ENCODE data around the gene EDEM1. TPM values are rescaled to one million over a fixed set of nuclear protein-coding genes. Genes with fewer than 3 reads are reported as not detected.
A peak's percentile ranks its signal among the peaks of the same experiment; 100 is the strongest.
"Not testable (repeated sequence)": the region's sequence is repeated elsewhere in the genome, so short reads cannot be mapped to it uniquely, and the experiment has no call there.

Gene EDEM1
- polyA plus RNA-seq, 6 donors from 2014 or later = 43.5 to 77.8 (median 57.4) TPM

GRCh38 chr3:5155241-5155640 is 32.3 kb upstream of the EDEM1 start:
- peaks cover 47 to 83% (median 78%) of the 10 kb centered on the region in 3 donors for H3K4me1 Mint-ChIP-seq
- no peak overlapping the region for H3K4me3 Mint-ChIP-seq

GRCh38 chr3:5160321-5160720 is 27.2 kb upstream of the EDEM1 start:
- Mint-ChIP-seq H3K27ac (peak overlapping the region in 5 of 6 donors; percentile 49 to 67 (median 53)), H3K36me3 (no peaks in the 10 kb centered on the region), H3K4me3 (no peak overlapping the region), H3K4me1 (peaks cover 42 to 83% (median 74%) of the 10 kb centered on the region in 3 donors), H3K9me3 (no peaks in the 10 kb centered on the region), H3K27me3 (no peaks in the 10 kb centered on the region)
- ATAC-seq (ENCODE audit: low read depth in 2 of 2) (no peak), DNase-seq (no peak)

More at GRCh38 chr3:5155241-5155640, 32.3 kb upstream of the EDEM1 start:
- DNase-seq = no peak
- H3K27me3 Mint-ChIP-seq = no peaks in the 10 kb centered on the region
- H3K27ac Mint-ChIP-seq = peak overlapping the region in 3 of 6 donors; percentile 50 to 79 (median 76)
- peaks cover 0 to 5% of the 10 kb centered on the region in 2 donors for H3K36me3 Mint-ChIP-seq
- H3K9me3 Mint-ChIP-seq = peaks cover 0 to 7% (median 0%) of the 10 kb centered on the region in 7 donors
- no peak for ATAC-seq (ENCODE audit: low read depth in 2 of 2)

DNA sequence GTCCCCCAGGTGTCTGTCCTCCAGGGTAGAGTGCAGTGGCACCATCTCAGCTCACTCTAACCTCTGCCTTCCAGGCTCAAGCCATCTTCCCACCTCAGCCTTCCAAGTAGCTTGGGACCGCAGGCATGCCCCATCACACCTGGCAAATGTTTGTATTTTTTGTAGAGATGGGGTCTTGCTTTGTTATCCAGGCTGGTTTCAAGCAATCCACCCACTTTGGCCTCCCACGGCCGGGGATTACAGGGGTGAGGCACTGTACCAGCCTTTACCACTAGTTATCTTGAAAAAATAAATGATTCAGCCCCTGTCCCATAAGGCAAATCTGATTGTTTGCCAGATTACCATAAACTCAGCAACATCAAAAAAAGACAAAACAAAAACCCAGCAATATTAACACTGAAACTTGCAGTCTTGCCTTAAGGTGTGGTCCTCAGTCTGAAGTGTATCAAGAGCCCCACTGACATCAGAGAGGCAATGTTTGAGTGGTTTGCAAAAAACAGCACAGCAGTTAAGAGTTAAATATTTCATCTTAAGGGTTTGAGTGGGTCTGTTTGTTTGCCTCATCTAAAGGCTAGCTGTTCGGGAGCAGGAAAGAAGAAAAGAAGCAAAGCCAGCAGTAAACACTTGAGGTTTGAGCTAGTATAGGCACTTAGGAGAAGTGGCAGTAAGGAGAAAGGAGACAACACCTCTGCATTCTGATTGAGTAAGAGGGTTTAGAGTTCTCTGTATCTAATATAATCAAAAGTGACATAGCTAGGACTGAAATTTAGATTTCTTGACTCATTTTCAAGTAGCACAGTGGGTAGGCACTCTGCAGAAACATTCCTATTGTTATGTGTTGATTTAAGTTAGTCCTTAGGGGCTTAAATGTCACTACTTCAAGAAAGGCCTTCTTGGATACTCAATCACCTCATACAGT is 26.3 kb upstream of the EDEM1 start:
- Mint-ChIP-seq H3K36me3 (no peaks in the 10 kb centered on the region), H3K9me3 (no peaks in the 10 kb centered on the region), H3K27me3 (no peaks in the 10 kb centered on the region), H3K27ac (peak overlapping the region in 4 of 6 donors; percentile 49 to 83 (median 52)), H3K4me3 (peak overlapping the region in 2 of 8 donors; percentile 8 to 47), H3K4me1 (peaks cover 34 to 81% (median 65%) of the 10 kb centered on the region in 3 donors)
- ATAC-seq (ENCODE audit: low read depth in 2 of 2) = no peak
- DNase-seq = no peak

DNA sequence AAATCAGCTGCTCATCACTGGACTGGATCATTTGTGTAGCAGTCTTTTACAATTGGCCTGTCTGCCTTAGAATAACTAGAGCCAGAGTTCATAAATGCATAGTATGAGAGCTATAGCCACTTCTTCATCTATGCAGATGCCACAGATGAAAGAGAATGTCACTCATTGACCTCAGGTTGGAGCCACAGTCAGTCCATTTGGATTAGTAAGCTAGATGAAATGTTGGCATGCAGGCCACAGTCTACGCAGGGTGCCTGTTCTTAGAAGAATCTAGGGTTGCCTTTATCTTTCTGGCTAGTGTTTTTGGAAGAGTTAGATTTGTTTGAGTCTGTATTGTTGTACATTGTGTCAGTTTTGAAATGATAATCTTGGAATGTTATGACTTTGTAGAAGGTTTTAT is 25.4 kb upstream of the EDEM1 start:
- ATAC-seq (ENCODE audit: low read depth in 2 of 2) (no peak), DNase-seq (no peak)
- peak overlapping the region in 3 of 6 donors; percentile 32 to 77 (median 41) for H3K27ac Mint-ChIP-seq
- no peaks in the 10 kb centered on the region for H3K27me3 Mint-ChIP-seq
- peaks cover 0 to 5% of the 10 kb centered on the region in 2 donors for H3K36me3 Mint-ChIP-seq
- H3K4me3 Mint-ChIP-seq = peak overlapping the region in 2 of 8 donors; percentile 1 to 32
- peaks cover 28 to 81% (median 60%) of the 10 kb centered on the region in 3 donors for H3K4me1 Mint-ChIP-seq
- H3K9me3 Mint-ChIP-seq = no peaks in the 10 kb centered on the region

DNA sequence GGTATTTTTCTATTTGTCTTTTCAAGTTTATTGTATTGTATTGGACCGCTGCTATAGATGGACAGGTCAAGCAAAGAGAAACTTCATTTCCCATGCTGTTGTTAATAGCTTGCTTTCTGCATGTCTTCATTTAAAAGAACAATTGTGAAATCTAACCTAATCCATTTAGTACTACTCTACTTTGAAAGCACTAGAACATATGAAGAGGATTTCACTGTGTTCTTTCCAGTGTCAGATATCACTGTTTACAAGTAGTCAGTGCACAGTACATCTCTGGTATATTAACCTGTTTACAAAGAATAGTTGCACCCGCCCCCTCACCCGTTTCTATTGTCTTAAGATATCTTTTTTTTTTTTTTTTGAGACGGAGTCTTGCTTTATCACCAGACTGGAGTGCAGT is 21.8 kb upstream of the EDEM1 start:
- DNase-seq (no peak), ATAC-seq (ENCODE audit: low read depth in 2 of 2) (no peak)
- peaks cover 31 to 76% (median 61%) of the 10 kb centered on the region in 3 donors for H3K4me1 Mint-ChIP-seq
- H3K9me3 Mint-ChIP-seq = peaks cover 0 to 2% (median 0%) of the 10 kb centered on the region in 7 donors
- H3K27me3 Mint-ChIP-seq = no peaks in the 10 kb centered on the region
- peak overlapping the region in 1 of 8 donors; percentile 15 for H3K4me3 Mint-ChIP-seq
- H3K27ac Mint-ChIP-seq = peak overlapping the region in 4 of 6 donors; percentile 26 to 82 (median 66)
- H3K36me3 Mint-ChIP-seq = peaks cover 0 to 5% of the 10 kb centered on the region in 2 donors

- no peaks in the 10 kb centered on the region for H3K27me3 Mint-ChIP-seq
- H3K27ac Mint-ChIP-seq = peak overlapping the region in 2 of 6 donors; percentile 11 to 55
- no peak overlapping the region for H3K4me3 Mint-ChIP-seq
- H3K9me3 Mint-ChIP-seq = peaks cover 0 to 2% (median 0%) of the 10 kb centered on the region in 7 donors
- peaks cover 0 to 5% of the 10 kb centered on the region in 2 donors for H3K36me3 Mint-ChIP-seq
- no peak for DNase-seq
- peaks cover 21 to 65% (median 50%) of the 10 kb centered on the region in 3 donors for H3K4me1 Mint-ChIP-seq
- no peak for ATAC-seq (ENCODE audit: low read depth in 2 of 2)
Measured at GRCh38 chr3:5166846-5167245, 20.7 kb upstream of the EDEM1 start.

DNA sequence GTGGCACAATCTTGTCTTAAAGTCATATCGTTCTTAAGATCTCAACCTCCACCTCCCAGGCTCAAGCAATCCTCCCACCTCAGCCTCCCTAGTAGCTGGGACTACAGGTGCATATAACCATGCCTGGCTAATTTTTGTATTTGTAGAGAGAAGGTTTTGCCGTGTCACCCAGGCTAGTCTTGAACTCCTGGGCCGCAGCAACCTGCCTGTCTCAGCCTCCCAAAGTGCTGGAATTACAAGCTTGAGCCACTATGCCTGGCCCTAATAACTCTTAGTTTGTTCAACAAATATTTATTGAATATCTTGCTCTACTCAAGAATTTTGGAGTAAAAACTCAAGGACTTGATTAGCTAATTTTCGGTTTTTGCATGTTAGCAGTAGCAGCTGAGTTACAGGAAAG is 19.4 kb upstream of the EDEM1 start:
- Mint-ChIP-seq H3K4me1 (peaks cover 19 to 54% (median 42%) of the 10 kb centered on the region in 3 donors), H3K4me3 (no peak overlapping the region), H3K27me3 (no peaks in the 10 kb centered on the region), H3K27ac (peak overlapping the region in 2 of 6 donors; percentile 35 to 78), H3K9me3 (peaks cover 0 to 2% (median 0%) of the 10 kb centered on the region in 7 donors), H3K36me3 (peaks cover 6 to 10% of the 10 kb centered on the region in 2 donors)
- DNase-seq (no peak), ATAC-seq (ENCODE audit: low read depth in 2 of 2) (no peak)

GRCh38 chr3:5169807-5170206 is 17.7 kb upstream of the EDEM1 start:
- Mint-ChIP-seq H3K9me3 (peaks cover 0 to 2% (median 0%) of the 10 kb centered on the region in 7 donors), H3K27ac (peak overlapping the region in 4 of 6 donors; percentile 24 to 85 (median 56)), H3K27me3 (no peaks in the 10 kb centered on the region), H3K4me1 (peaks cover 17 to 42% (median 32%) of the 10 kb centered on the region in 3 donors), H3K4me3 (no peak overlapping the region), H3K36me3 (peaks cover 9 to 11% of the 10 kb centered on the region in 2 donors)
- DNase-seq (no peak), ATAC-seq (ENCODE audit: low read depth in 2 of 2) (no peak)

DNA sequence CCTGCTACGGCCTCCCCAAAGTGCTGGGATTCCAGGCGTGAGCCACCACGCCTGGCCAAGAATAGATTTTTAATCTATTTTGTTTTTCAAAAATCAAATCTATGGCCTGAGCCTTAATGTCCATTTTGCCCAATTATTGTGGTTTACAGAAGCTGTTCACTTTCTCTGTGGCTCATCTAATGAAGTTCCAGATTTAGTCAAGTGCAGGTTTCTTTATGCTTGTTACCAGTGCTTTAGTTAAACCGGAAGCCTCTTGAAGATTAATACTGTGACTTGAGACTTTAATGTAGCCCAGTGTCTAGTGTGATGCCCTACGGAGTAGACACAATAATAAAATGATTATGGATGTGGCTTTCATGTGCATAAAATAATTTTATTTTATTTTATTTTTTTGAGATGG is 16.5 kb upstream of the EDEM1 start:
- no peak for ATAC-seq (ENCODE audit: low read depth in 2 of 2)
- Mint-ChIP-seq H3K27ac (no peak overlapping the region), H3K36me3 (peaks cover 9 to 11% of the 10 kb centered on the region in 2 donors)

GRCh38 chr3:5172018-5172417 is 15.5 kb upstream of the EDEM1 start:
- H3K4me1 Mint-ChIP-seq = peaks cover 19 to 29% (median 29%) of the 10 kb centered on the region in 3 donors
- peaks cover 5 to 9% of the 10 kb centered on the region in 2 donors for H3K36me3 Mint-ChIP-seq
- ATAC-seq (ENCODE audit: low read depth in 2 of 2) = no peak
- peak overlapping the region in 2 of 6 donors; percentile 19 to 58 for H3K27ac Mint-ChIP-seq
- H3K9me3 Mint-ChIP-seq = peaks cover 0 to 2% (median 0%) of the 10 kb centered on the region in 7 donors
- no peaks in the 10 kb centered on the region for H3K27me3 Mint-ChIP-seq
- no peak for DNase-seq
- H3K4me3 Mint-ChIP-seq = no peak overlapping the region

More for the DNA sequence above, 16.5 kb upstream of the EDEM1 start:
- Mint-ChIP-seq H3K27me3 (no peaks in the 10 kb centered on the region), H3K4me1 (peaks cover 17 to 31% (median 29%) of the 10 kb centered on the region in 3 donors), H3K9me3 (peaks cover 0 to 2% (median 0%) of the 10 kb centered on the region in 7 donors), H3K4me3 (no peak overlapping the region)
- DNase-seq = no peak

DNA sequence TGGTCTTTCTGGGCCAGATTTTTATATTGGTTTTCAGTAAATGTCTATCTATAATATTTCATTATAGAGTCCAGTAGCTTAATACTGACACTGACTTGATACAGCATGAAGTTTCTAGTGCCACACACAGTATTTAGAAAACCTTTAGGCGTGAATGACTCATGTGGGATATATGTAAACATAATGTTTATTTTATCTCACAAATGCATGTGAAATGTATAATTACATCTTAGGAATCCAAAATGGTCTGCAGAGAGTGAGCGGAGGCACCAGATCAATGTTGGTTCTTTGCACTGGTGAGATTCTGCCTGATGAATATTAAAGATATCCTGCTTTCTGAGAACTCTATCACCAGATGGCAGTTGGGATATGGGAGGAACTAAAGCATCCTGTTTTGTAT is 8.5 kb upstream of the EDEM1 start:
- Mint-ChIP-seq H3K36me3 (peaks cover 13 to 25% of the 10 kb centered on the region in 2 donors), H3K27ac (peak overlapping the region in 4 of 6 donors; percentile 24 to 98 (median 74)), H3K4me3 (peak overlapping the region in 3 of 8 donors; percentile 6 to 68 (median 65)), H3K4me1 (peaks cover 51 to 76% (median 52%) of the 10 kb centered on the region in 3 donors), H3K9me3 (peaks cover 0 to 11% (median 2%) of the 10 kb centered on the region in 7 donors)
- not testable (repeated sequence) for ATAC-seq (ENCODE audit: low read depth in 2 of 2); DNase-seq; H3K27me3 Mint-ChIP-seq

- Mint-ChIP-seq H3K9me3 (peaks cover 0 to 11% (median 2%) of the 10 kb centered on the region in 7 donors), H3K27ac (peak overlapping the region; percentile 88 to 98 (median 96)), H3K27me3 (no peaks in the 10 kb centered on the region), H3K4me3 (peak overlapping the region; percentile 53 to 88 (median 78)), H3K4me1 (peaks cover 64 to 98% (median 73%) of the 10 kb centered on the region in 3 donors), H3K36me3 (peaks cover 13 to 25% of the 10 kb centered on the region in 2 donors)
- DNase-seq = peak; percentile 83
- ATAC-seq (ENCODE audit: low read depth in 2 of 2) = peak; percentile 92 to 95
Measured at GRCh38 chr3:5181469-5182141, 5.9 kb upstream of the EDEM1 start.

DNA sequence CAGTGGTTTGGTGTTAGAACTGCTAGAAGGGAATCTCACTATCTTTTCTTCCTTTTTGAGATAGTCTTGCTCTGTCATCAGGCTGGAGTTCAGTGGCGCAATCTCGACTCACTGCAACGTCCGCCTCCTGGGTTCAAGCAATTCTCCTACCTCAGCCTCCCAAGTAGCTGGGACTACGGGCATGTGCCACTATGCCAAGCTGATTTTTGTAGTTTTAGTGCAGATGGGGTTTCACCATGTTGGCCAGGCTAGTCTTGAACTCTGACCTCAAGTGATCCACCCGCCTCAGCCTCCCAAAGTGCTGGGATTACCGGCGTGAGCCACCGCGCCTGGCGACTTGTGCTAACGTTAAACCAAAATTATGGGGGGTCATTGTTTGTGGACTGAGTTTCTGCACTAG is 3.8 kb upstream of the EDEM1 start:
- Mint-ChIP-seq H3K4me1 (peaks cover 54 to 78% (median 67%) of the 10 kb centered on the region in 3 donors), H3K36me3 (peaks cover 8 to 17% of the 10 kb centered on the region in 2 donors), H3K27ac (peak overlapping the region in 5 of 6 donors; percentile 54 to 98 (median 84)), H3K4me3 (peak overlapping the region in 5 of 8 donors; percentile 11 to 78 (median 16))
- DNase-seq; ATAC-seq (ENCODE audit: low read depth in 2 of 2); H3K9me3 Mint-ChIP-seq; H3K27me3 Mint-ChIP-seq: not testable (repeated sequence)

All from naive B cell (primary cell).